KMS-11 (cell line): ENCODE results near the gene PTBP1.

Source experiments
- H2AFZ ChIP-seq: fragments of 200-600 bp; sonication (generic); 2 replicates; pipeline ENCODE4 v1.6.1; 2016; ENCODE audit warnings: antibody characterized with exemption, mixed run types, low read depth
- H3K27ac ChIP-seq: fragments of 200-600 bp; sonication (generic); 2 replicates; pipeline ENCODE4 v1.6.1; 2016; ENCODE audit warnings: mild to moderate bottlenecking, mixed run types
- H3K27me3 ChIP-seq: fragments of 200-600 bp; sonication (generic); 2 replicates; pipeline ENCODE4 v1.6.1; 2017; ENCODE audit warnings: mild to moderate bottlenecking, low read depth, mixed run types, moderate library complexity; ENCODE audit not compliant: insufficient read depth
- H3K36me3 ChIP-seq: fragments of 200-600 bp; sonication (generic); 2 replicates; pipeline ENCODE4 v1.6.1; 2017; ENCODE audit warnings: mild to moderate bottlenecking, mixed run types; ENCODE audit not compliant: insufficient read depth
- H3K4me1 ChIP-seq: fragments of 200-600 bp; sonication (generic); 2 replicates; pipeline ENCODE4 v1.6.1; 2016; ENCODE audit warnings: mild to moderate bottlenecking, low read depth, mixed run types; ENCODE audit not compliant: poor library complexity, severe bottlenecking
- H3K4me2 ChIP-seq: fragments of 200-600 bp; sonication (generic); 2 replicates; pipeline ENCODE4 v1.7.0; 2016; ENCODE audit warnings: mild to moderate bottlenecking, mixed run types
- H3K4me3 ChIP-seq: fragments of 200-600 bp; sonication (generic); IDR thresholded peaks from 2 replicates; pipeline ENCODE4 v1.6.1; 2017; ENCODE audit warnings: low read depth, low read length, mixed read lengths; ENCODE audit not compliant: insufficient read depth
- H3K79me2 ChIP-seq: fragments of 200-600 bp; sonication (generic); 2 replicates; pipeline ENCODE4 v1.6.1; 2016; ENCODE audit warnings: low read depth, mixed run types; ENCODE audit not compliant: insufficient read depth
- H3K9ac ChIP-seq: fragments of 200-600 bp; sonication (generic); 2 replicates; pipeline ENCODE4 v1.6.1; 2016; ENCODE audit warnings: mild to moderate bottlenecking, mixed run types
- H4K20me1 ChIP-seq: fragments of 200-600 bp; sonication (generic); 2 replicates; pipeline ENCODE4 v1.6.1; 2016; ENCODE audit warnings: mild to moderate bottlenecking, mixed run types; ENCODE audit not compliant: insufficient read depth
- CTCF ChIP-seq: fragments of 200-600 bp; sonication (generic); conservative IDR thresholded peaks from 2 replicates; pipeline ENCODE4 v1.6.1; 2017; ENCODE audit warnings: low read depth, mild to moderate bottlenecking, antibody characterized with exemption, low read length, moderate library complexity, mixed read lengths

The PTBP1 gene

GRCh38 chr19:792306-792885 lies 4.9 kb upstream of the PTBP1 start:
- H2AFZ ChIP-seq = no peak overlapping the region
- H3K27ac ChIP-seq = no peak overlapping the region
- no peaks in the 10 kb centered on the region for H4K20me1 ChIP-seq
- no peaks in the 10 kb centered on the region for H3K27me3 ChIP-seq
- no peaks in the 10 kb centered on the region for H3K4me1 ChIP-seq
- no peak for TF ChIP-seq CTCF
- H3K4me3 ChIP-seq = no peak overlapping the region
- no peak overlapping the region for H3K4me2 ChIP-seq
- H3K9ac ChIP-seq = no peak overlapping the region
- H3K36me3 ChIP-seq = no peaks in the 10 kb centered on the region
- H3K79me2 ChIP-seq = no peaks in the 10 kb centered on the region

- H3K36me3 ChIP-seq = no peaks in the 10 kb centered on the region
- no peaks in the 10 kb centered on the region for H3K27me3 ChIP-seq
- H4K20me1 ChIP-seq = peaks cover 6% of the 10 kb centered on the region; the same call in 1 of the 2 replicates
- peaks cover 9% of the 10 kb centered on the region for H3K79me2 ChIP-seq
- H3K4me1 ChIP-seq = no peaks in the 10 kb centered on the region
- H3K4me3 ChIP-seq = no peak overlapping the region
- H3K4me2 ChIP-seq = no peak overlapping the region
- no peak overlapping the region for H2AFZ ChIP-seq
- no peak overlapping the region for H3K27ac ChIP-seq
- no peak for TF ChIP-seq CTCF
- no peak overlapping the region for H3K9ac ChIP-seq
These were observed 3.4 kb upstream of the PTBP1 start for GRCh38 chr19:793806-794205.

GRCh38 chr19:795073-795611 lies 2.1 kb upstream of the PTBP1 start:
- Histone ChIP-seq H2AFZ (no peak overlapping the region), H4K20me1 (peaks cover 20% of the 10 kb centered on the region)

GRCh38 chr19:795691-796581 lies 1.3 kb upstream of the PTBP1 start:
- H3K4me2 ChIP-seq = peak overlapping the region; percentile 36
- peaks cover 31% of the 10 kb centered on the region for H3K79me2 ChIP-seq
- H3K36me3 ChIP-seq = peaks cover 10% of the 10 kb centered on the region; the same call in 1 of the 2 replicates
- H3K4me3 ChIP-seq = no peak overlapping the region
- H3K27me3 ChIP-seq = no peaks in the 10 kb centered on the region
- H3K9ac ChIP-seq = peak overlapping the region; percentile 72; the same call in 1 of the 2 replicates
- no peak for TF ChIP-seq CTCF
- peaks cover 26% of the 10 kb centered on the region for H4K20me1 ChIP-seq
- peaks cover 13% of the 10 kb centered on the region for H3K4me1 ChIP-seq
- H2AFZ ChIP-seq = peak overlapping the region; percentile 73; the same call in 1 of the 2 replicates
- H3K27ac ChIP-seq = no peak overlapping the region

More at GRCh38 chr19:795073-795611, 2.1 kb upstream of the PTBP1 start:
- Histone ChIP-seq H3K4me1 (peaks cover 10% of the 10 kb centered on the region), H3K9ac (no peak overlapping the region), H3K27ac (no peak overlapping the region), H3K27me3 (no peaks in the 10 kb centered on the region), H3K4me3 (no peak overlapping the region), H3K79me2 (peaks cover 23% of the 10 kb centered on the region), H3K4me2 (no peak overlapping the region), H3K36me3 (peaks cover 10% of the 10 kb centered on the region; the same call in 1 of the 2 replicates)
- no peak for TF ChIP-seq CTCF
